WTC11 (cell line): ENCODE results near the gene GGT6. TPM values are rescaled to one million over a fixed set of nuclear protein-coding genes. Genes with fewer than 3 reads are reported as not detected.

Experiments
- ATAC-seq: fragments of 200-7000 bp; cut with Tn5 transposase; 2 replicates; pipeline ENCODE4 v1.10.0; 2021; ENCODE audit warnings: mild to moderate bottlenecking, moderate library complexity
- CTCF ChIA-PET: fragments of 300-600 bp; sonication (Branson Sonifier 250); formaldehyde crosslinking; loops from one replicate; lab custom pipeline; 2021; ENCODE audit warnings: antibody characterized with exemption; lab: Charles Lee
- POLR2A ChIA-PET: fragments of 350-600 bp; sonication (Branson Sonifier 250); formaldehyde crosslinking; loops from one replicate; lab custom pipeline; 2021; ENCODE audit warnings: antibody characterized with exemption; lab: Charles Lee
- DNase-seq: peaks from one replicate; pipeline ENCODE4 v3.0.0; 2021; ENCODE audit warnings: low spot score
- H3K27ac Mint-ChIP-seq: 2 replicates; pipeline ENCODE4 v1.8.0; 2021; ENCODE audit warnings: mixed read lengths
- H3K27me3 Mint-ChIP-seq: 2 replicates; pipeline ENCODE4 v1.8.0; 2021; ENCODE audit warnings: low read depth, mild to moderate bottlenecking, moderate library complexity, mixed read lengths
- H3K36me3 Mint-ChIP-seq: 2 replicates; pipeline ENCODE4 v1.8.0; 2021; ENCODE audit warnings: mixed read lengths
- H3K4me1 Mint-ChIP-seq: 2 replicates; pipeline ENCODE4 v1.8.0; 2022; ENCODE audit warnings: mixed read lengths
- H3K4me3 Mint-ChIP-seq: 2 replicates; pipeline ENCODE4 v1.8.0; 2021; ENCODE audit warnings: mild to moderate bottlenecking, moderate library complexity, mixed read lengths
- H3K9me3 Mint-ChIP-seq: 2 replicates; pipeline ENCODE4 v1.8.0; 2021; ENCODE audit warnings: mixed read lengths
- ATF3 ChIP-seq: sonication (generic); formaldehyde crosslinking; conservative IDR thresholded peaks from 2 replicates; pipeline ENCODE4 v1.8.1; 2022; ENCODE audit warnings: mild to moderate bottlenecking, missing genetic modification reagents
- E2F4 ChIP-seq: sonication (generic); formaldehyde crosslinking; IDR thresholded peaks from 2 replicates; pipeline ENCODE4 v1.8.1; 2022; ENCODE audit warnings: low read depth, mild to moderate bottlenecking, moderate library complexity, missing genetic modification reagents, borderline replicate concordance
- ELF4 ChIP-seq: sonication (generic); formaldehyde crosslinking; IDR thresholded peaks from 2 replicates; pipeline ENCODE4 v1.8.1; 2022; ENCODE audit warnings: low read depth, mild to moderate bottlenecking, moderate library complexity, missing genetic modification reagents
- EMX1 ChIP-seq: fragments of 250-450 bp; sonication (Bioruptor Pico); IDR thresholded peaks from 2 replicates; pipeline ENCODE4 v1.8.0; 2021; ENCODE audit warnings: mild to moderate bottlenecking
- ERG ChIP-seq: fragments of 250-450 bp; sonication (Bioruptor Pico); IDR thresholded peaks from 2 replicates; pipeline ENCODE4 v1.8.0; 2021; ENCODE audit warnings: mild to moderate bottlenecking
- ESRRA ChIP-seq: sonication (generic); formaldehyde crosslinking; IDR thresholded peaks from 2 replicates; pipeline ENCODE4 v1.8.1; 2022; ENCODE audit warnings: mild to moderate bottlenecking, missing genetic modification reagents, borderline replicate concordance
- FOXK1 ChIP-seq: sonication (generic); formaldehyde crosslinking; IDR thresholded peaks from 2 replicates; pipeline ENCODE4 v1.8.0; 2022; ENCODE audit warnings: mild to moderate bottlenecking, moderate library complexity, missing genetic modification reagents
- JUN ChIP-seq: sonication (generic); formaldehyde crosslinking; IDR thresholded peaks from 2 replicates; pipeline ENCODE4 v1.8.0; 2023; ENCODE audit warnings: mild to moderate bottlenecking, missing genetic modification reagents
- MLX ChIP-seq: sonication (generic); formaldehyde crosslinking; IDR thresholded peaks from 2 replicates; pipeline ENCODE4 v1.8.1; 2023; ENCODE audit warnings: mild to moderate bottlenecking, missing genetic modification reagents, moderate library complexity
- NFATC4 ChIP-seq: fragments of 250-450 bp; sonication (Bioruptor Pico); IDR thresholded peaks from 2 replicates; pipeline ENCODE4 v1.9.0; 2021; ENCODE audit warnings: mild to moderate bottlenecking
- STAT6 ChIP-seq: sonication (generic); formaldehyde crosslinking; conservative IDR thresholded peaks from 2 replicates; pipeline ENCODE4 v1.8.1; 2023; ENCODE audit warnings: mild to moderate bottlenecking, low read depth, missing genetic modification reagents, moderate library complexity
- ZBTB43 ChIP-seq: sonication (generic); formaldehyde crosslinking; IDR thresholded peaks from 2 replicates; pipeline ENCODE4 v1.8.1; 2023; ENCODE audit warnings: mild to moderate bottlenecking, missing genetic modification reagents
- ZNF532 ChIP-seq: fragments of 250-450 bp; sonication (Bioruptor Pico); IDR thresholded peaks from 2 replicates; pipeline ENCODE4 v1.9.0; 2021; ENCODE audit warnings: mild to moderate bottlenecking, borderline replicate concordance
- ZNF671 ChIP-seq: fragments of 250-450 bp; sonication (Bioruptor Pico); IDR thresholded peaks from 2 replicates; pipeline ENCODE4 v1.8.0; 2021; ENCODE audit warnings: mild to moderate bottlenecking
- total RNA-seq: library from RNA; stranded (reverse); gene quantifications from 3 replicates; pipeline ENCODE4 v1.2.3, GENCODE V29; 2021

GGT6 gene
- total RNA-seq, 1 experiment from 2014 or later = 0.07 TPM

GRCh38 chr17:4558347-4558971 is 1.9 kb downstream of the GGT6 start:
- H3K27me3 Mint-ChIP-seq = peaks cover 2% of the 10 kb centered on the region
- ATAC-seq = no peak
- H3K9me3 Mint-ChIP-seq = no peaks in the 10 kb centered on the region
- POLR2A ChIA-PET = no interaction called here
- CTCF ChIA-PET = interaction anchor here (0.6 kb wide), 1 partner anchor 115 kb away, joined by 3 read pairs; no protein-coding TSS in a partner anchor
- H3K36me3 Mint-ChIP-seq = peaks cover 8% of the 10 kb centered on the region
- H3K27ac Mint-ChIP-seq = no peak overlapping the region; the same call in 1 of the 2 replicates
- H3K4me1 Mint-ChIP-seq = peaks cover 33% of the 10 kb centered on the region
- no peak for TF ChIP-seq ERG (CRISPR knock-in tag)
- no peak for TF ChIP-seq FOXK1
- TF ChIP-seq E2F4 (CRISPR knock-in tag) = no peak
- no peak for TF ChIP-seq STAT6 (CRISPR knock-in tag)
- TF ChIP-seq, all 79 proteins: peak for 0
- no peak overlapping the region for H3K4me3 Mint-ChIP-seq
- DNase-seq = no peak

- POLR2A ChIA-PET = interaction anchor here (0.7 kb wide), 1 partner anchor 310 kb away, joined by 10 read pairs; no protein-coding TSS in a partner anchor
- TF ChIP-seq NFATC4 (CRISPR knock-in tag) (no peak), MLX (CRISPR knock-in tag) (no peak), ZBTB43 (no peak), ELF4 (no peak), EMX1 (CRISPR knock-in tag) (no peak), ZNF532 (CRISPR knock-in tag) (no peak), ZNF671 (CRISPR knock-in tag) (no peak), ESRRA (no peak), ATF3 (no peak), JUN (CRISPR knock-in tag) (no peak)
- ATAC-seq (no peak), DNase-seq (no peak)
- CTCF ChIA-PET = interaction anchor here (0.6 to 3.1 kb wide), 2 partner anchors 9 to 343 kb away, joined by 3 to 22 read pairs; no protein-coding TSS in a partner anchor
- Mint-ChIP-seq H3K36me3 (peaks cover 8% of the 10 kb centered on the region), H3K27ac (peak overlapping the region; percentile 49), H3K4me1 (peaks cover 33% of the 10 kb centered on the region), H3K4me3 (no peak overlapping the region), H3K27me3 (peaks cover 2% of the 10 kb centered on the region), H3K9me3 (no peaks in the 10 kb centered on the region)
These were observed 2.6 kb downstream of the GGT6 start for GRCh38 chr17:4557626-4558346.
